DLD1 (cell line): Measurements from ENCODE around the gene STX3.
"Not testable (repeated sequence)": the region's sequence is repeated elsewhere in the genome, so short reads cannot be mapped to it uniquely, and the experiment has no call there.

ENCODE experiments used
- in situ Hi-C: cut with HindIII; loops from 2 replicates; pipeline ENCODE4 v1.10.0; 2017; ENCODE audit warnings: low sequenced_read_pairs

The STX3 gene

GRCh38 chr11:59829358-59829757, 74.2 kb downstream of the STX3 start:
- in situ Hi-C loops = no loop called here

GRCh38 chr11:59833602-59834001, 78.4 kb downstream of the STX3 start:
- in situ Hi-C loops = no loop called here

GRCh38 chr11:59839615-59840014, 84.4 kb downstream of the STX3 start:
- in situ Hi-C loops = no loop called here

GRCh38 chr11:59841514-59841913, 86.3 kb downstream of the STX3 start:
- in situ Hi-C loops = no loop called here

GRCh38 chr11:59842316-59842715, 87.1 kb downstream of the STX3 start:
- in situ Hi-C loops = no loop called here

GRCh38 chr11:59845399-59845798, 90.2 kb downstream of the STX3 start, which contains the start of gene CBLIF:
Gene CBLIF (minus strand): TSS chr11:59845499. CDS start chr11:59845453, 46 bp downstream.
- in situ Hi-C loops = no loop called here

GRCh38 chr11:59846556-59846955, 91.4 kb downstream of the STX3 start:
- in situ Hi-C loops = no loop called here

GRCh38 chr11:59847626-59848025, 92.5 kb downstream of the STX3 start:
- in situ Hi-C loops = no loop called here

GRCh38 chr11:59848439-59848838, 93.3 kb downstream of the STX3 start:
- in situ Hi-C loops = not testable (repeated sequence)

GRCh38 chr11:59849129-59849528, 94.0 kb downstream of the STX3 start:
- in situ Hi-C loops = no loop called here

- in situ Hi-C loops = not testable (repeated sequence)
Observed at GRCh38 chr11:59849551-59849950, 94.4 kb downstream of the STX3 start.

GRCh38 chr11:59851416-59851815, 96.2 kb downstream of the STX3 start:
- in situ Hi-C loops = not testable (repeated sequence)

- in situ Hi-C loops = no loop called here
Observed at GRCh38 chr11:59854871-59855270, 99.7 kb downstream of the STX3 start.
